ENCODE data around the gene CBFA2T3.

Gene CBFA2T3

GRCh38 chr16:88831838-88832237, 145.2 kb downstream of the CBFA2T3 start:
- no peaks in the 10 kb centered on the region for H3K4me1 Mint-ChIP-seq
- H3K4me3 Mint-ChIP-seq = no peak overlapping the region
- H3K27me3 Mint-ChIP-seq (ENCODE audit: low read depth) = no peaks in the 10 kb centered on the region
- peaks cover 10% of the 10 kb centered on the region for H3K36me3 Mint-ChIP-seq (ENCODE audit: low read depth)
- no peaks in the 10 kb centered on the region for H3K9me3 Mint-ChIP-seq
- TF ChIP-seq, protein P1, sequence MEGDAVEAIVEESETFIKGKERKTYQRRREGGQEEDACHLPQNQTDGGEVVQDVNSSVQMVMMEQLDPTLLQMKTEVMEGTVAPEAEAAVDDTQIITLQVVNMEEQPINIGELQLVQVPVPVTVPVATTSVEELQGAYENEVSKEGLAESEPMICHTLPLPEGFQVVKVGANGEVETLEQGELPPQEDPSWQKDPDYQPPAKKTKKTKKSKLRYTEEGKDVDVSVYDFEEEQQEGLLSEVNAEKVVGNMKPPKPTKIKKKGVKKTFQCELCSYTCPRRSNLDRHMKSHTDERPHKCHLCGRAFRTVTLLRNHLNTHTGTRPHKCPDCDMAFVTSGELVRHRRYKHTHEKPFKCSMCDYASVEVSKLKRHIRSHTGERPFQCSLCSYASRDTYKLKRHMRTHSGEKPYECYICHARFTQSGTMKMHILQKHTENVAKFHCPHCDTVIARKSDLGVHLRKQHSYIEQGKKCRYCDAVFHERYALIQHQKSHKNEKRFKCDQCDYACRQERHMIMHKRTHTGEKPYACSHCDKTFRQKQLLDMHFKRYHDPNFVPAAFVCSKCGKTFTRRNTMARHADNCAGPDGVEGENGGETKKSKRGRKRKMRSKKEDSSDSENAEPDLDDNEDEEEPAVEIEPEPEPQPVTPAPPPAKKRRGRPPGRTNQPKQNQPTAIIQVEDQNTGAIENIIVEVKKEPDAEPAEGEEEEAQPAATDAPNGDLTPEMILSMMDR (IDR thresholded peaks at IDR 0.05; ENCODE audit: unreplicated experiment in 3 of 3) = no peak
- no peak overlapping the region for H3K27ac Mint-ChIP-seq

DNA sequence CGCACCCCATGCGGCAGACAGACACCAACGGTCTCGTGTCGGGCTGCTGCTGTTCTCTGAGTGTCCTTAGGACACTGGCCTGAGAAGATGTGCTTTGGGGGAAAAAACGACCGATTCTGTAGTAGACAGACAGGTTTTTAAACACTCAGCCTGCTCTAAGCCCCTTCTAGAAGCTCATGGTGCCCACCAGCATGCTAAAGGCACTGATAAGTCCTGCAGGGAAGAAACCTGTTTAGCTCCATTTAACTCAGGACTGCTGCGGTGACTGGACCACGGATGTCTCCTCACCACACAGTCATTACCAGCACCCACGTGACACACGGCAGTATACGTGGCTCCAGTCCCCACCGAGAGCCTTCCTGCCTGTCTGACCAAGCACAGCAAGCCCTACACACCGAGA, 146.2 kb downstream of the CBFA2T3 start:
- Mint-ChIP-seq H3K4me3 (no peak overlapping the region), H3K36me3 (ENCODE audit: low read depth) (peaks cover 10% of the 10 kb centered on the region), H3K4me1 (no peaks in the 10 kb centered on the region), H3K9me3 (no peaks in the 10 kb centered on the region), H3K27me3 (ENCODE audit: low read depth) (no peaks in the 10 kb centered on the region), H3K27ac (peak overlapping the region; percentile 59 to 97 (median 89))
- TF ChIP-seq, protein P1 (IDR thresholded peaks at IDR 0.05; ENCODE audit: unreplicated experiment in 3 of 3) = no peak

DNA sequence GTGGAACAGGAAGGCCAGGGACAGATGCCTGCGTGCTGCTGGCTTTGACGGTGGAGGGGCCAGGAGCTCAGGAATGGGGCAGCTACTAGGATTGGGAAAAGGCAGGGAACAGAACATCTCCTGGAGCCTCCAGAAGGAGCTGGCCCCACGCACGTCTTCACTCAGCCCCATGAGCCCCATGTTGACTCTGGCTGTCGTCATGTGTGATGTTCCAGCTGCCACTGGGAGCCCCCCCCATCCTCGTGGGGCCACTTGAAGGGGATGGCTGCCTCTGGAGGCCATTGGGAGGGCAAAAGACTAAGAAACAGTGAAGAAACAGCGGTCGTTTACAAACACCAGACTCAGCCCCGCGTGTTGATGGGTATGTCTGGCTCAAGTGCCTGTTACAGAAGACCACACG, 146.7 kb downstream of the CBFA2T3 start:
- Mint-ChIP-seq H3K4me3 (no peak overlapping the region), H3K27me3 (ENCODE audit: low read depth) (no peaks in the 10 kb centered on the region), H3K9me3 (no peaks in the 10 kb centered on the region), H3K36me3 (ENCODE audit: low read depth) (peaks cover 8% of the 10 kb centered on the region), H3K4me1 (no peaks in the 10 kb centered on the region), H3K27ac (peak overlapping the region; percentile 59 to 97 (median 89))
- TF ChIP-seq, protein P1 (IDR thresholded peaks at IDR 0.05; ENCODE audit: unreplicated experiment in 3 of 3) = no peak

GRCh38 chr16:88828711-88829110, 148.3 kb downstream of the CBFA2T3 start:
- Mint-ChIP-seq H3K36me3 (ENCODE audit: low read depth) (peaks cover 2% of the 10 kb centered on the region), H3K27ac (no peak overlapping the region), H3K27me3 (ENCODE audit: low read depth) (no peaks in the 10 kb centered on the region), H3K4me3 (no peak overlapping the region), H3K9me3 (no peaks in the 10 kb centered on the region), H3K4me1 (no peaks in the 10 kb centered on the region)
- TF ChIP-seq, protein P1 (IDR thresholded peaks at IDR 0.05; ENCODE audit: unreplicated experiment in 3 of 3) = no peak

DNA sequence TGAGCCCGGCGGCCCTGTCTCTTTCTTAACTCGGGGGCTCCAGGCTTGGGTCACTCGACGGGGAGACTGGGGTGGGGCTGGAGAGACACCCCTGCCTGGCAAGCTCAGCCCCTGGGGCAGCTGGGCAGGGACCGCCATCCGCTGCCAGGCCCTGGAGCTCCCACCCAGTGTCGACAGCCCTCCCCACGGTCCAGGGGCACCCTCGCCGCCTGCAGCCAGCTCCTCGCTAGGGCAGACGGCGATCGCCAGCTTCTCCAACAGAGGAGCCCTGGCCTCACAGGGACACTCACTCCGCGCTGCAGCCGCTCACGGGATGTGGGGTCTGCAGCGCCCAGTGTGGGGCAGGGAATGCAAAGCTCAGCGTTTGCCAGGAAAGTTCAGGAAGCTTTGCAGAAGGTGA, 149.3 kb downstream of the CBFA2T3 start:
- H3K9me3 Mint-ChIP-seq = no peaks in the 10 kb centered on the region
- TF ChIP-seq, protein P1 (IDR thresholded peaks at IDR 0.05; ENCODE audit: unreplicated experiment in 3 of 3) = no peak
- no peaks in the 10 kb centered on the region for H3K27me3 Mint-ChIP-seq (ENCODE audit: low read depth)
- no peak overlapping the region for H3K27ac Mint-ChIP-seq
- H3K36me3 Mint-ChIP-seq (ENCODE audit: low read depth) = peaks cover 4% of the 10 kb centered on the region
- H3K4me3 Mint-ChIP-seq = no peak overlapping the region
- no peaks in the 10 kb centered on the region for H3K4me1 Mint-ChIP-seq

DNA sequence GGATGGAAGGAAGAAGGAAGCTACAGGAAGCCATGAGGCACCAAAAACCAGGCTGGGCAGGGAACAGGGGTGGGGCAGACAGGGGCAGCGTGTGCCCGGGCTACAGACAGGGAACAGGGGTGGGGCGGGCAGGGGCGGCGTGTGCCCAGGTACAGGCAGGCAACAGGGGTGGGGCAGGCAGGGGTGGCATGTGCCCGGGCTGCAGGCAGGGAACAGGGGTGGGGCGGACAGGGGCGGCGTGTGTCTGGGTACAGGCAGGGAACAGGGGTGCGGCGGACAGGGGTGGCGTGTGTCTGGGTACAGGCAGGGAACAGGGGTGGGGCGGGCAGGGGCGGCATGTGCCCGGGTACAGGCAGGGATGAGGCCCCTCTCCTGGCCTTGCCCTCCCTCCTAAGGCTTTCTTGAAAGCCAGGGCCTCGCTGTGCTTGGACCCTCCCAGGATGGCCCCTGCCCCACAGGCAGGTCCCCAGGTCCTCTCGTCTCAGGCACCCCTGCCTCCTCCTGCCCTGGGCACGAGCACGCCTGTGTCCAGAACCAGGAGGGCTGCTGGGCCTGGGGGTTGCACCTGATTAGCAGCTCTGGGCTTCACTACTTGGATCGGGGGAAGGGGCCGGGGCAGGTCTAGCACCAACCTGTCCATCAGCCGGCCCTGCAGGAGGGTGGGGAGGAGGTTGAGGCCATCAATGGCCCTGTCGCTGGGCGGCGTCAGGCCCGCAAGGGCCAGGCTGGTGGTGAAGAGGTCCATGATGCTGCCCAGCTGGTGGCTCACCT, 150.8 kb downstream of the CBFA2T3 start:
- TF ChIP-seq, protein P1 (IDR thresholded peaks at IDR 0.05; ENCODE audit: unreplicated experiment in 3 of 3) = no peak
- H3K27ac Mint-ChIP-seq = no peak overlapping the region
- H3K27me3 Mint-ChIP-seq (ENCODE audit: low read depth) = no peaks in the 10 kb centered on the region
- no peak overlapping the region for H3K4me3 Mint-ChIP-seq
- H3K36me3 Mint-ChIP-seq (ENCODE audit: low read depth) = peaks cover 5% of the 10 kb centered on the region
- no peaks in the 10 kb centered on the region for H3K9me3 Mint-ChIP-seq
- no peaks in the 10 kb centered on the region for H3K4me1 Mint-ChIP-seq

Data from nephron (organoid).